Central memory CD4-positive, alpha-beta T cell (primary cell): ENCODE data around the gene TTC39B.

ENCODE experiments used
- DNase-seq: peaks from one replicate; pipeline ENCODE4 v3.0.0; 2022

Gene TTC39B

DNA sequence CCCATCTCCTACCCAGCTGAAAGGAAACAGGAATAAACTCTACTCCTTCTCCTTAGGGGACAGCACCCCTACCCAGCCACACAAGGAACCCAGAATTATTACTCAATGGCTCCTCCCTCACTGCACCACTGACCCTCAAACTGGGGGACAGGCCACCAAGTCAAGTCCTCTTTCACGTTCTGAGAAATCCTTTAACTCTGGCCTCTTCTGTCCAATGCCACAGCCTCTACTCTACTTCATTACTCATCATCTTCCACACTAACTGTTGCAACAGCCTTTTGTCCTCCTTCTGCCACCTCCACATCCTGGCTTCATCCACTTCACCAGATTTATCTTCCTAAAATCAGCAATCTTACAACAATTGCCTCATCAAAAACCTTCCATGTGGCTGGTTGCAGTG, 6.8 kb downstream of the TTC39B start:
- DNase-seq: no peak

DNA sequence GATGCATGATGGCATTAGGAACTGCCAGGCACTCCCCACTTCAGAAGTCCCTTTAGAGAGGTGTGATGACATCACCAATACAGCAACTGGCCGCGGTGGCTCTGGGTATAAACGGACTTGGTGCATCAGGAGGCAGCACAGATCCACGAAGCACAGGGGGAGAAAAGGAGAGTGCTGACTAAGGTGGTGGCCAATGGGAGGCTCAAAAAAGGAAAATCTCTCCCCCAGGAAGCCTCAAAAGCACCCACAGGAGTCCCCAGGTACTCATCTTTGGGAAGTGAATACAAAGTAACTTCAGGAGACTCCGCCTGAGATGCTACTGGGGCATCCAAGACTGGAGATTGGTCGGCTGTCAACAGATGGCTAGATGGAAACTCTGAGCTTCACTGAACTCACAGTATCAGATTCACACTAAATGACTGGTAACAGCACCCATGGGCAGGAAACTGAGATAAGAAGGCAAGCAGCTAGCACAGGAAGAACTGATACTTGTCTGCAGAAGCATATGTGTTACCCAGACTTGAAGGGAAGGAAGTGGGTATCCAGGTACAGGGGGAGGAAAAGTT, 7.6 kb downstream of the TTC39B start:
- DNase-seq: peak; percentile 71

DNA sequence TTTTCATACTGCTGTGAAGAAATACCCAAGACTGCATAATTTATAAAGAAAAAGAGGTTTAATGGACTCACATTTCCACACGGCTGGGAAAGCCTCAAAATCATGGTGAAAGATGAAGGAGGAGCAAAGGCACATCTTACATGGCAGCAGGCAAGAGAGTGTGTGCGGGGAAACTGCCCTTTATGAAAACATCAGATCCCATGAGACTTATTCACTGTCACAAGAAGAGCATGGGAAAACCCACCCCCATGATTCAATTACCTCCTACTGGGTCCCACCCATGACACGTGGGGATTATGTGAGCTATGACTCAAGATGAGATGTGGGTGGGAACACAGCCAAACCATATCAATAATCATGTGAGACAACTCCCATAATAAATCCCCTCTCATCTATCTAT, 8.7 kb downstream of the TTC39B start:
- DNase-seq: no peak

DNA sequence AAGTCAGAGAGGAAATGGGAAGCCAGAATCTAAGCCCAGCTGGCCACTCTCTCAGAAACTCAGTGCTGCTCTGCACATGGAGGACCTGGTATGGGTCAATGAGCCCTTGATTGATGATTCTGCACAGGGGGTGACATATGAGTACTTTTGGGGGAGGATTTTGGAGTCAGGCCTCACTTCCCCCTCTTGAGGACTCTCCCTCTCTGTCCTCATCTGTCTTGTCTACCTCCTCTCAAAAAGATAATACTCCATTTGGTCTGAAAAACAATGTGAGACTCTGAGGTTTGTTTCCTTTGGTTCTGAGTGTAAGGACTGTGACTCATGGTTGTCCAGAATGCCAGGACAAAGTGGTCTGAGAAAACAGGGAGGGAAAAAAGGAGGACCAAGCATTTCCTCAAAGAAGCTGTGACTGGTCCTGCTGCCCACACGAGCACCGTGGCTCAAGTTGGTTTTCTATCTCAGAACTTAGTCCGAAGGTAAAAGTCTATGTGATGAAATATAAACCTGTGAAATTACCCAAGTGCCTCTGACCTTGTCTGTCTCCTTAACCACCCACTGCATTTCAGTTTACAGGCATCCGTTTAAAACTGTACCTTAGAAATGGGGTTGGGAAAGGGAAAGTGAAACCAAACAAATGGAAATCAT, 11.1 kb downstream of the TTC39B start:
- DNase-seq: peak; percentile 59

DNA sequence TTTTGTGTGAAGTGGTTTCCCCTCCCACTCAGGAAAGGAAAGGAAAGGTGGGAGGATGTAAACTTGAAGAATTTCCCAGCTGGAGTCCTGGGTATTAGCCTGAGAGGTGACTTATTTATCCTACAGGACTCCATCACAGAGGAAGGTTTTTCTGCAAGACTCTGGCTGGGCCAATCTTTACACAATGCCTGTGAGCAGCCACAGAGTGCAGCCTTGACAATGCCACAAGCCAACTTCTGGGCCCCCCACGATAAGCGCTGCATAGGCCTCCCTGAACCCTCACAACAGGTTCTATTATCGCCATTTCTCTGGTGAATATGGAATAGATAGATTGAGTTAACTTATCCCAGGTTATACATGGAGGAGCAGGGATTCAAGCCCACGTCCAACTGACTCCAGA, 12.4 kb downstream of the TTC39B start:
- DNase-seq: no peak

DNA sequence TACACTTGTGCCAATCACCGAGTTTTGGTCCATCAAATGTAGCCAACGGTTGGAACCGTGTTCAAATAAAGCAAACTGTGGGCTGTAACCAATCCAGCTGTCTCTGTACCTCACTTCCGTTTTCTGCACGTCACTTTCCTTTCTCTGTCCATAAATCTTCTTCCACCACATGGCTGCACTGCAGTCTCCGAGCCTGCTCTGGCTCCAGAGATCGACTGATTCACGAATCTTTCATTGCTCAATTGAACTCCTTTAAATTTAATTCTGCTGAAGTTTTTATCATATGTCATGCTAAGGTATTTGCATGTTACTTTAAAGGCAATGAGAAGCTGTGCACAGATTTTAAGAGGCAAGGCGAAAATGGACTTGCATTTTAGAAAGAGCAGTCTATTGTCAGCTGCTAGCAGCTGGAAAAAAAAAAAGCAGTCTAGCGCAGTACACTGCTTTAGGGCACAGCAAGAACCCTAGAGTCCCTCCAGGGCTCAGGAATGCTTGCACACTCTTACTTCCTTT, 13.2 kb downstream of the TTC39B start:
- DNase-seq: peak; percentile 59

DNA sequence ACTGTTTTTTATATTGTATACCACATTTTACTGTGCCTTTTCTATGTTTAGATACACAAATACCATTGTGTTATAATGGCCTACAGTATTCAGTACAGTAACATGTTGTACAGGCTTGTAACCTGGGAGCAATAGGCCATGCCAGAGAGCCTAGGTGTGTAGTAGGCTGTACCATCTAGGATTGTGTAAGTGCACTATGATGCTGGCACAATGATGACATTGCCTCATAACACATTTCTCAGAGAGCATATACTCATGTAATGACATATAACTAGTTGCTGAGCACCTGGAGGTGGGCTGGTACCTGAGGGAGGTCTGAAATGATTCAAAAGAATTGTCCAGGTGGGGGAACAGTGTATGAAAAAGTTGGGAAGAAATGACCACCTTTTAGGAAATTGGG, 13.9 kb downstream of the TTC39B start:
- DNase-seq: no peak

DNA sequence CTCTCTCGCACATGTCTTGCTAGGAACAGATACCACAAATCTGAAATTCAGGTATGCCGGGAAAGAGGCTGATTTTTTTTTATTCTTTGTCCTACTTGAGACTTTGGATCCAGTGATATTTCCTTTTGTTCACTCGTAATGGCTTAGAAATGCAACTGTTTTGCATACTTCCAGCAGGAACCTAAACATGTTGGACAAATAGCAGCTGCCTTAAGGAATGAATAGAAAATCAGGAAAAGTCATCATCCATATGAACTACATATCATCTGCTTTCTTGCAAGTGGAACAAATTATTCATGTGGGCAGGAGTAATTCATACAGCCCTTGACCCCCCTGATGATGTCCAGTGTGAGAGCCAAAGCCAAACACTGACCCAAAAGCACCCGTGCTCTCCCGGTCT, 17.4 kb downstream of the TTC39B start:
- no peak for DNase-seq

DNA sequence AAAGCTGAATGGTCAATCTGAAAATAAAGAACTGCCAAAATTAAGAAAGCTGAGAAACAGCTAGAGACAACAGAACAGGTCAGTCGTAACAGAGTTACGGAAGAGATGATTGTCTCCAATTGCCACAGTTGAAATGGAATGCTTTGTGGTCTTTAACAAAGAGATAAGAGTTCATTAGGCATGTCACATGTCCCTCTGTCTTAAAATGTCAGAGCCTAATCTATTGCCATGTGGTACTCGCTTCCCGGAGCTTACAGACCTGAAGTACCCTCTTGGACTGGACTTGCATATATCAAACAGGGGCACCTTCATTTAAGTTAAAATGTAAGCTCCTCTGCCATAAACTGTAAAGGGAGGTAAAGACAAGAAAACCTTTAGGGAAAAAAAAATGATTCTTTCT, 19.7 kb downstream of the TTC39B start:
- no peak for DNase-seq

DNA sequence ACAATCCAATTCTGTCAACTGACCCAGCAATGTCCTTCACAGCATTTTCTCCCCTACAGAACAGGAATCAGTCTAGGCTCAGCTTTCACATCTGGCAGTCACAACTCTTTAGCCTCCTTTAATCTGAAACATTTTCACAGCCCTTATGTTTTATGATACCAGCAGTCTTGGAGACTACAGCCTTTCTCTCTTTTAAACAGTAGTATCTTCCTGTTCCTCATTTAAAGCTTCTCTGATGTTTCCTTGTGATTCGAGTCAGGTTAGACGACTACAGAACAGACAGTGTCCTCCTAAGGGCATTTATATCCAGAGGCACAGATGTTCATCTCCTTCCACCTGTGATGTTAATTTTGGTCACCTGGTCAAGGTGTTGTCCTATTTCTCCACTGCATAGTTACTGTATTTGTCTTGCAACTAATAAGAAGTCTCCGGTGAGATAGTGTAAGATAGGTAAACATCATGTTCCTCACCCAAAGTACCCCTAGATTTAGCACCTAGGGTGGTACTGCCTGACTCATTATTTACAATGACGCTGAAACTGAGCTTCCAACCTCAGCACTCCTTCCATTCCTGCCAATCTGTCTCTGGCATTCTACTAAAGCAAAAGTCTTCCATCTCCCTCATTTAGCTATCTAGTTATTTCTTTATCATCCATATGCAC, 20.7 kb downstream of the TTC39B start:
- no peak for DNase-seq

DNA sequence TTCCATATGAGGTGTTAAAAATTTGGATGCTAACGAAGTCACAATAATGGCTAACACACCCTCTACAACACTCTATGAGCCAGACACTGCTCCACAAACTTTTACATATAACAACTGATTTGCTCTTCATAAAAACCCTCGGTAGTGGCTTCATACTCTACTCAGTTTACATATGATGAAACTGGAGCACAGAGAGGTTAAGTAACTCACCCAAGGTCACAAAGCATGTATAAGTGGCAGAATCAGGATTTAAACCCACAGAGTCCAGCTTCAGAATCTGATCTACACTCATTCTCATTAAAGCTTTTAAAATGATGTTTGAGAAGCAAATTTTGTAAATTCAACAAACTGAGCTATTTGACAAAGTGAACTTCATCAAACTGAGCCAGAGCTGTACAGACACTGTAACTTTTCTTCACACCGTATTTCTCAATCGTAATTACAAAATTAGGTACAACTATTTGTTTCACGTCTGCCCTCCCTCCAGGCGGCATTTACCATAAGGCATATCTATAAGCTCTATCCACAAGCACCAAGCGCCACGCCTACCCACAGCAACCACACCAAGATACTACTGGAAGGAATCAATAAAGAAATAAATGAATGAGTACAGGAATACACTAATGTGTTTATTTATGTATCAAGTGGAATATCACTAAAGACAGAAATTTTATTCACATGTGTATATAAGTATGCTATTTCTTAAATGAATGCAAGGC, 24.3 kb downstream of the TTC39B start:
- DNase-seq: no peak

DNA sequence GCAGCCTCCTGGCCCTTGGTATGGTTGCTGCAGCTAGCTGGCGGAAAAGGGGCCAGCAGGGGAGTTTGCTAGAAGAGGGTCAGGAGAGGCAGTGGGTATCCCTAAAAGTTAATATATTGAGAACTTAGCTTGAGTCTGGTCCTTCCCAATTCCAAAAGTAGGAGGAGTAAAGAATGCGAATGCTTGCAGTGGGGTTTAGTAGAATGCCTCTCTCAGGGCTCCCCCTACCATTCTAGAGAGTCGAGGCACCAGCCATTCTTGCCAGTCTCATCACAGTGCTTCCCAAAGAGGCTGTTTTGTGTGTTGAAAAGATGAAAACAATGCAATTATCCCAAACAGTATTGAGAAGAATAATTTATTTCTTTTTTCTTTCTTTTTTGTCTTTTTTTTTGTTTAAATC, 26.4 kb downstream of the TTC39B start:
- no peak for DNase-seq

DNA sequence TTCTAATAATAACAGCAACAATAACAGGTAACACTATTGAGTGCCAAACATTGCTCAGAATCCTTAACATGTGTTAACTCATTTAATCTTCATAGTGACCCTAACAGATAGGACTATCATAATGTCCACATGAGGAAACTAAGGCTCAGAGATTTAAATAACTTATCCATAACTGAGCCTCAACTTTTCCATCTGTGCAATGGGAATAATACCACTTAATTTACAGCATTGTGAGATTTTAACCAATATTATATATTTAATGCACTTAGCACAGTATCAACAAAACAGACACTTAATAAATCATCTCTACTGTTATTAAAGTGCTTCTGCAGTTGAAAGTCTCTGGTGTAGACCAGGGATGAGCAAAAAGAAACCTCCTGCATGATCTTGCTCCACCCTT, 28.2 kb downstream of the TTC39B start:
- DNase-seq: no peak

DNA sequence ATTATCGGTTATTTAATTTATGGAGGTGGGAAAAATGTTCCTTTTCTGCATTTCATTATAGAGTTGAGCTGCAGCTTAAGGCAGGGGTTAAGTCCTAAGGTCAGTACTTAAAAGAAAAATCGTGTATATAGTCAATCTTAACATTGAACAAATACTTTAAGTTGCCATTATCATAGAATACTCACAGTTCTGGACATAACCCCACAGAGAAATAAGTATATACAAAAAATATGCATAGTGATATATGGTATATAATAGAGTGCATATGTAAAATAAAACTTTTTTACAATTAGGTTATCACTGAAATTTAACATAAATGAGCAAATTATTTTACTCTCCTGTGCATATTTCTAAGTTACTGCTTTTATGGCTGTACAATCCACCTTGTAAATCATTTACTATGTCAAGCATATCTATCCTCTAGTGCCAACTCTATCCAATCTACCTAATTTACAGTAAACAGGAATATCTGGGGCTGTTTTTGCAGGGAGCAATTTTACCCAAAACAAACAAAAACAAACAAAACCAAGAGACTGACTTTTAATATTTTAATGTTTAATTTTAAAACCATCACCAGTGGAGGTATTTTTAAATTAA, 28.8 kb downstream of the TTC39B start:
- no peak for DNase-seq

DNA sequence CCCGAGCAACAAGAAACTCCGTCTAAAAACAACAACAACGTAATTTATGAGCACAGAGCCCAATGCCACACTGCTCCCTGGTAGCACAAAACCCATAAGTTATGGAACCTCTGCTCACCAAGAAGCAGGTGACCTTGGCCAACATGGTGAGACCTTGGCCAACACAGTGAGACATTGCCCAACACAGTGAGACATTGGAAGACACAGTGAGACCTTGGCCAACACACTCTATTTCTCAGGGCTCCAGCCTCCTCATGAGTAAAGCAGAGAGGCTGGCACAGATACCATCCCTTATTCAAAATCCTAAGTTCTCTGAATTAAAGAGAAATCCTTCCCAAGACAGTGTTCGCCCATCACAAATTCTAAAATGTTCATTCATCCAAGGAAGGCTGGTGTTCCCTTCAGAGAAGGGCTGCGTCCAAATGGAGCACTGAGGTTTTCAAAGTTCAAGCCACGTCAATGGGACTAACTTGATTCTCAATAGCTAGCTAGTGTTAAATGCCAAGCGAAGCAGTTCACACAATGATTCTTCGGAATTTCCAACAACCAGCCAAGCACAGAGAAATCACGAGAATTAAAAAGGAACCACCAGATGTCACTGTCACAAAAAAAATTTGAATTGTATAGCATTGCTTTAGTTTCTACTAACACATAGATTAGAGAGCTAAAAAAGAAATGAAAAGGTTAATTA, 29.5 kb downstream of the TTC39B start:
- DNase-seq: no peak

DNA sequence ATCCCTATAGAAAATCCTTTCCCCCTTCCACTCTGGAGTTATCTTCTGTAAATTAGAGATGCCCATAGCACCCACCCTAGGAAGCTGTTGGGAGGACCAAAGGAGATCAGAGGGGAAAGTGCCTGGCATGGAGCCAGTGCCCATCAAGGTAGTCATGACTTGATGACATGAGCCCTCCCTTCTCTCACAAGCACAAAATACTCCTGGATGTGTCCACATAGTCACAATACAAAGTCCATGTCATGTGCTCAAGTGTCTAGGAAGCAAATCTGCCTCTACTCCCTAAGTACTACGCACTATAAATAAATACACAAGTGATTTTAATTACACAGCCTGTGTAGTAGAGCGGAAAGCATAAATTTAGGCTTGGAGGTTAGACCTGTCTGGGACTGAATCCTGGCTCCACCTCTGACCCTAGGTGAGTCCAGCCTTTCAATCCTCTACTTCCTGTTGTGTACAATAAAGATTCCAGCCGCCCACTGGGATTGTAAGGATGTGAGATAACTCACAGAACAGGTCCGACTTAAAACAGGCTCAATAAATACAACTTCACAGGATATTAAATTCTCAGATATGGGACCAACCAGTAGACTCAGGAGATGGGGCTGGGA, 30.6 kb downstream of the TTC39B start:
- DNase-seq: no peak

DNA sequence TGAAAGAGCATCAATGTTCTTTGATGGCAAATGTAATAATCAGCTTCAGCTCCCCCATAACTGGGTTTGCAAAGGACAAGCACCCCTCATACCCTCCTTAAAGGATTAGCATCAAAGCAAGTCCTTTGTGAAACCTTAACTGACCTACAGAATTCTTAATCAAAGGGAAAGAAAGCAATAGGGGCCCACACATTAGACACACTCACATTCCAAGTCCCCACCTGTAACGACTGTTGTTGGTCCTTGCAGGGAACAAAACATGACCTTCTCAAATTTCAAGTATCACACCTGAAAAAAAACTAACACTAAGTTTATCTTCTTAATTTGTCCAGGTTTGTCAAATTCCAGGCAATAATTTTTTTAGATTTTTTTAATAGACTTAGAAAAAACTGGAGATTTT, 32.6 kb downstream of the TTC39B start:
- no peak for DNase-seq

DNA sequence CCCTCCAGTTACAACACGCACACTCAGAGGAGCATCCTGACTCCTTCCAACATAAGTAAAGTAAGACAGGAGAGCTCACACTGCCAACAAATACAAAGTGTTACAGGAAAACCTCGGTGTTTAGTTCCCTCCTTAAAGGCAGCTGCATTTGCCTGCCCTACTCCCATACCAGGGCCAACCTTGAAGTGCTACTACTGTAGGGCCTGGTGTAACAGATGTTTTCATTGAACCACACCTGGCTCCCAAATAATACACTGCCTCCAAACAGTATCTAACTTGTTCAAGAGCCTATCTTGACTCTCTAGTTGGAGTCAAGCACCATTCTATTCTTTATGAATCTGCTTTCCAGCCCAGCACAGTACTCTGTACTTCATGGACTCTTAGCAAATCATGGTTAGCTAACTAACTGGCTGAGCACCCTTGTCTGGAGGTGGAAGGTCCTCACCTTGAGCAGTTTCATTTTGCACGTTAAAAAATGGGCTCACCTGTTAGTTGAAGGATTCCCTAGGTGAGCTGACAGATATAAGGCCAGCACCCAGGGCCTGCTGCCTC, 34.6 kb downstream of the TTC39B start:
- no peak for DNase-seq

DNA sequence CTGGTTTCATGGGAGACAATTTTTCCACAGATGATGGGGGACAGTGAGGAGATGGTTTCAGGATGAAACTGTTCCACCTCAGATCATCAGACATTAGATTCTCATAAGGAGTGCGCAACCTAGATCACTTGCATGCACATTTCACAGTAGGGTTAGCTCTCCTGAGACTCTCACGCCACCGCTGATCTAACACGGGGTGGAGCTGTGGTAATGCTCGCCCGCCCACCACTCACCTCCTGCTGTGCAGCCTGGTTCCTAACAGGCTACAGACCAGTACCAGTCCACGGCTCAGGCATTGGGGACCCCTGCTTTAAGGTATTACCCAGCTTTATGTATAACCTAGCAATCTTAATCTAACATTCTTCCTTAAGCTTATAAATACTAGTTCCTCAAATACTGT, 35.6 kb downstream of the TTC39B start:
- no peak for DNase-seq

DNA sequence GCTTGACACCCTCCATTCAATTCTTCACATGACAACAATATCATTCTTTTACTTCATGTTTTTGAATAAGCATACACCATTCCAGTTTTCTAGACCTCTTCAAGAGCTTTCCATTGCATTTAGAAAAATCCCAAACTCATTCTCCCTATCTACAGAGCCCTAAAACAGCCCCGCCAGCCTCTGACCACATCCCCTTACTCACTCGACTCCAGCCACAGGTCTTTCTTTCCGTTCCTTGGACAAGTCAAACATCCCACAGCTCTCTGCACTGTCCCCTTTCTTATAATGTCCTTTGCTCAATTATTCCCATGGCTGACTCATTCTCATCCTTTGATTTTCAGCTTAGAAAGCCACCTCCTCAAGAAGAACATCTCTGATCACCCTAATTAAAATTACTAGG, 38.2 kb downstream of the TTC39B start:
- DNase-seq: no peak

DNA sequence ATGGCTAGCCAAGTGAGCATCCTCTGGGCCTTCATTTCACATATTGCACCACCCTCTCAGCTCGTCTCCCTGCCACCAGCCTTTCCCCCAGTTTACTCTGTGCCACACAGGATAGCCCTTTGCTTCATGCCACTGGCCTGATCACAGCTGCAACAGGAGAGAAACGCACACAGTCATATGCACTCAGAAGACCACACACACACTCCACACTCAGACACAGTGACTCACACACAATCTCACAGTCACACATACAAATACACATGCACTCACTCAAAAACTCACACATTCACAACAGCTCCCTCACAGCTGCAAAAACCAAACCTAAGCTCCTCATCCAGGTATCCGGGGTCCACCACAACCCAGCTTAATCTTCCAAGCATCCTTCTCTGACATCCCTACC, 38.7 kb downstream of the TTC39B start:
- no peak for DNase-seq

DNA sequence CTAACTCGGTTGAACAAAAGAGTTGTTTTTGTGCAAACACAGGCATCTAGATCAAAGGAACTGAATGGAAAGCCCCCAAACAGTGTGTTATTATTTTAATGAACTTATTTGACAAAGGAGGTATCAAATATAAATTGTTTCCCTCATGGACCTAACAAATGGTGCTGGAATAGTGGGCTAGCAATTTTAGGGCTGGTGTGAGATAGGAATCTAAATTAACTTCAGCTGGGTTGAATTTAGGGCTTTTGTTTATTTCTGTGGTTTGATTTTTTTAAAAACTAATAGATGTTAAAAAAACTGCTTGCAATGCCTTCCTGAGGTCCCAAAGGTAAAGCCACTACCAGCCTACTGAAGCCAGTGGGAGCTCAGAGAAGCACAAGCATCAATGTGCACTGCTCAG, 42.1 kb downstream of the TTC39B start:
- DNase-seq: no peak
